Measurements from ENCODE around the gene RAP1GAP2.

Gene RAP1GAP2

GRCh38 chr17:3004150-3004801 lies 208.0 kb downstream of the RAP1GAP2 start:
- DNase-seq, result peak; percentile 60 to 68

DNA sequence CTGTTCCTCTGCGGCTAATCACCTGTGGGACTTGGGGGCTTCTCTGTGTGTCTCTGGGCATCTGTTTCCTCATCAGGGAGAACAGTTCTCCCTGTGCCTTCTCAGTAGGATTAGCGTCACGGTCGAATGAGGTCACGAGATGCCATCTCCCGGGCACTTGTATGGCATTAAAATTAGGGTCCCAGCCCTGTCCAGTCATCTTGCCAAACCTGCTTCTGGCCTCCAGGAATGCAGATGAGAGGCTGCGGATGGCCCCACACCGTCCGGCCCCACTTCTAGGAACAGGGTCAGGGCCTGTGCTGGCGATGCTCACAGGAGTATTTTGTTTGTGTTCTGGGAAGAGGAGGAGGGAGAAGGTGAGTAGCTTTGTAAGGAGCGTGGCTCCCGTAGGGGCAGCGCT lies 208.7 kb downstream of the RAP1GAP2 start:
- DNase-seq, result no peak

DNA sequence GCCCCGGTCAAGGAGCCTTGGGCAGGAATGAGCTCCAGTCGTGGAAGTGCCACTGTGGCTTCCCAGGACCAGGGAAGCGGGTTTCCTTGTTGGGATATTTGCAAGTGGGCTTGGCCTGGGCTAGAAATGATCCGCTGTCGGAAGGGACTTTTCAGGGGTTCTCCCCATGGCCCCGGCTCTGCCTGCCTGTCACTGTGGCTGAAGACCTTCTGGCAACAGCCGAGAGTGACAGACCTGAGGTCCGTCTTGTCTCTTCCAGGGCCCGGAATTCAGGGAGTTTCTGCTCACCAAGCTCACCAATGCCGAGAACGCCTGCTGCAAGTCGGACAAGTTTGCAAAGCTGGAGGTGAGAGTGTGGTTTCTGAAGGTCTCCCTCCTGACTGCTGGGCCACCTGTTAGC lies 209.5 kb downstream of the RAP1GAP2 start:
- no peak for DNase-seq

- no peak for DNase-seq
Measured at GRCh38 chr17:3006801-3007200, 210.6 kb downstream of the RAP1GAP2 start.

GRCh38 chr17:3007651-3008121 lies 211.4 kb downstream of the RAP1GAP2 start:
- no peak for DNase-seq

GRCh38 chr17:3008336-3009288 lies 212.4 kb downstream of the RAP1GAP2 start:
- no peak for DNase-seq

GRCh38 chr17:3009411-3009920 lies 213.2 kb downstream of the RAP1GAP2 start:
- no peak for DNase-seq

DNA sequence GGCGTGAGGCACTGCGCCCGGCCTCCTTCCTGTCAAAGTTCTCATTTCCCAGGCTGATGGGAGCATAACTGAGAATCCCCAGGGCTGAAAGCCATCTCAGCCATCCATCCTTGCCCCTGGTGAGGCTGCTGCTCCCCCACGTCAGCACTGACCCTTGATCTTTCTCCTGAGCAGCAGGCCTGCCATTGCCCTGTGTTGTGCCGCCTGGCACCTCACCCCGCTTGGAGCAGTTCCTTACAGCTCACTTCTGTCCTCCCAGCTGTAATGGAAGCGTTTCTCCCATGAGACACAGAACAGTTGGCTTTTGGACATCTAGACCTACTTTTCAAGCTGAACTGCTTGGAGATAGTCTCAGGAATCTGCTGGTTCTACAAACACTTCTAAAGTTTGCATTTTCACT lies 215.7 kb downstream of the RAP1GAP2 start:
- DNase-seq, result no peak

GRCh38 chr17:3012926-3013581 lies 216.8 kb downstream of the RAP1GAP2 start:
- DNase-seq, result peak; percentile 70 to 74

DNA sequence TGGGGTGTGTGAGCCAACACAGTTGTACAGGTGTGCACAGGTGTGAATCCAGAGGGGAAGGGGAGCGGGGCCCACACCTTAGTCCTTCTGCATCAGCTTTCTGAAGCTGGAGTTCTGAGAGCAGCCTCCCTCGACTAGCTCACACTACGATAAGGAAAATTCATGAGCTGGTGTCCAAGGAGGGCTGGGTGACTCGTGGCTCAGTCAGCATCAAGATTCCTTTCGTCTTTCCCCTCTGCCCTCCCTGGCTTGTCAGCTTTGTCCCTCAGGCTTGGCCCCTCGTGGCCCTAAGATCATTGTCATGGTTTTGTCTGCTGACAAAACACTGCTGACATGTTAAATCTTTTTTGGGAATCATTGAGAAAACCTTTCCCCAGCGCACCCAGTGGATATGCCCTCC lies 219.7 kb downstream of the RAP1GAP2 start:
- no peak for DNase-seq

DNA sequence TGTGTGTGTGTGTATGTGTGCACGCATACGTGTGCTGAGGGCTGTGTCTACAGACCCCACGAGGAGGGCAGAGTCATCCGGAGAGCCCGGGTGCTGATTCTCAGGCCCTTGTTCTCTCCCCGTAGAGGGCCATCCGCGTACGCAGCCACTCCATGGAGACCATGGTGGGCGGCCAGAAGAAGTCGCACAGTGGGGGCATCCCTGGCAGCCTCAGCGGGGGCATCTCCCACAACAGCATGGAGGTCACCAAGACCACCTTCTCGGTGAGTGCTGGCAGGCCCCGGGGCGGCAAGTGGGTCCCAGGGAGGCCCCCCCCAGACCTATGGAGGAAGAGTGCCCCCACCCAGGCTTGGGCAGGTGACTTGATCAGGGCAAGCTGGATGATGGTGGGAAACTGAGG lies 221.7 kb downstream of the RAP1GAP2 start:
- DNase-seq, result no peak

DNA sequence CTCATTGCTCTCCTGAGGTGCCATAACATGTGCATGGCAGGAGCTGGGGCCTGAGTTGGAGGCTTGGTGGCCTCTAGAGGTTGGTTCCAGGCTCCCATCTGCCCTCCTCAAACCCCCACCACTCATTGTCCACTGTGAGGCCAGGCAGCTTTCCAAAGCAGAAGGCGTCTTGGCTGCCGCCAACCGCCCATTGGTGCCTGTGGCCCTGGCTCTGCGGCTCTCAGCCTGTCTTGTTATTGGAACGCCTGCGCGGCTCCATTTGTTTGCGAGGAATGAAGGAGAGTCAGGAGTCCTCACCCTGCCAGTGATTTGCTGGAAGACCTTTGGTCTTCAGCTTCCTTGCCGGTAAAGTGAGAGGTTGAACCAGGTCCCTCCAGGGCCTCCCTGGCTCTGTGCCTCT lies 223.5 kb downstream of the RAP1GAP2 start:
- no peak for DNase-seq

DNA sequence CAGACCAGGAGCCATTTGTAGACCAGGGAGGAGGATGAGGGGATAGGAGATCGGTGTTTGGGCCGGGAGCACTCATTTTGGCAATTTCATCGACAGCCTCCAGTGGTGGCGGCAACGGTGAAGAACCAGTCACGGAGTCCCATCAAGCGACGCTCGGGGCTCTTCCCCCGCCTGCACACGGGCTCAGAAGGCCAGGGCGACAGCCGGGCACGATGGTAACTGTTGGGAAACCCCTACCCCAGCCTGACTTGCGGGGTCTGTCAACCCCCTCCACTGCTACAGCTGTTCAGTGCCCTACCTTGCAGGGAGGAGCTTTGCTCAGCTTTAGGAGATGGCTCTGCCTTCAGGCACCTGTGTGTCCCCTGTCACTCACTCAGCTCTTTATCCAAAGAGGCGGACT lies 224.1 kb downstream of the RAP1GAP2 start:
- DNase-seq, result no peak

GRCh38 chr17:3022197-3022596 lies 226.0 kb downstream of the RAP1GAP2 start:
- no peak for DNase-seq

DNA sequence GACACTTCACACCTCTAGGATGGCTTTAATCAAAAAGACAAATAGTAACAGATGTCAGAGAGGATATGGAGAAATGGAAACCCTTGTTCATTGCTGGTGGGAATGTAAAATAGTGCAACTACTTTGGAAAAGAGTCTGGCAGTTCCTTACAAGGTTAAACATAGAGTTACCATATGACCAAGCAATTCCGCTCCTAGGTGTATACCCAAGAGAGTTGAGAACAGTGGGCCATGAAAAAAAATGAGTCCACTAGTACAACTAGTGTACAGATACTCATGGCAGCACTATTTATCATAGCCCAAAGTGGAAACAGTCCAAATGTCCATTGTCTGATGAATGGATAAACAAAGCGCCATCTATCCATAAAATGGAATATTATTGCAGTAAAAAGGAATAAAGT lies 228.1 kb downstream of the RAP1GAP2 start:
- no peak for DNase-seq

- DNase-seq, result no peak
Measured at GRCh38 chr17:3025421-3026124, 229.3 kb downstream of the RAP1GAP2 start.

- DNase-seq, result no peak
Measured at GRCh38 chr17:3026125-3026855, 230.1 kb downstream of the RAP1GAP2 start.

GRCh38 chr17:3026856-3027751 lies 230.9 kb downstream of the RAP1GAP2 start:
- no peak for DNase-seq

DNA sequence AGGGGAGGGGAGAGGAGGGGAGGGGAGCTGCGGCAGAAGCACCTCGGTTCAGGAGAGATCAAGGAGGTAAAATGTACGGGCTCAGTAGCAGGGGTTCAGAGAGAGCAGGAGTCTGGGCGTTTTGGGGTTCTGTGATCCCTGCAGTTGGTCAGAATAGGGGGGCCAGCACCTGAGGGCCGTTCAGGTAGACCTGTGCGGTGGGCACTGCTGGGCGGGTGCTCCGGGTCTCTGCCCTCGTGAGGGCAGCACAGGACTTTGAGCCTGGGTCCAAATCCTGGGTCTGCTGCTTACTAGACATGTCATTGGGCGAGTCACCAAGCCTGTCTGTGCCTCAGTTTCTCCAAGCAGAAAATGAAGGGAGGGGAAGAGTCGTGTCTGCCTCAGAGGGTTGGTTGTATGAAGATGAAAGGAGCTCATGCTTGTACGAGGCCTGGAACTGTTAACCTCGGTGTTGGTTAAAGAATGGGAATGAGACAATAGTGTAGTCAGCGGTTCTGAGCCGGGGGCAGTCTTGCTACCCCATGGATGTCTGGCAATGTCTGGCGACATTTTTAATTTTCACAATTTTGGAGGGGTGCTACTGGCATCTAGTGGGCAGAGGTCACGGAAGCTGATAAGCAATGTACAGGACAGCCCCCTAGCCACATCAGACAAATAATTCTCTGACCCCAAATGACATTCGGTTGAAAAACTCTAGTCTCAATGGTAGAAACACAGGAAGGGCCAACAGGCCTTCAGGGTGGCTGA lies 231.7 kb downstream of the RAP1GAP2 start:
- no peak for DNase-seq

All from activated T-cell treated with anti-CD3 and anti-CD28 coated beads, Interleukin-2, amount 50 U/mL, for 48 hours (primary cell).